Stimulated activated CD8-positive, alpha-beta memory T cell treated with anti-CD3 and anti-CD28 coated beads, Interleukin-4, amount 100 ng/mL, for 48 hours (primary cell): Measurements from ENCODE around the gene AKR7A3.
"Not testable (repeated sequence)": the region's sequence is repeated elsewhere in the genome, so short reads cannot be mapped to it uniquely, and the experiment has no call there.

Experiments
- DNase-seq: peaks from one replicate; pipeline ENCODE4 v3.0.0-alpha.2; 2020

Gene AKR7A3

GRCh38 chr1:19317126-19317910 is 28.7 kb upstream of the AKR7A3 start:
- DNase-seq, result no peak

- no peak for DNase-seq
These were observed 27.0 kb upstream of the AKR7A3 start for GRCh38 chr1:19315378-19316198.

DNA sequence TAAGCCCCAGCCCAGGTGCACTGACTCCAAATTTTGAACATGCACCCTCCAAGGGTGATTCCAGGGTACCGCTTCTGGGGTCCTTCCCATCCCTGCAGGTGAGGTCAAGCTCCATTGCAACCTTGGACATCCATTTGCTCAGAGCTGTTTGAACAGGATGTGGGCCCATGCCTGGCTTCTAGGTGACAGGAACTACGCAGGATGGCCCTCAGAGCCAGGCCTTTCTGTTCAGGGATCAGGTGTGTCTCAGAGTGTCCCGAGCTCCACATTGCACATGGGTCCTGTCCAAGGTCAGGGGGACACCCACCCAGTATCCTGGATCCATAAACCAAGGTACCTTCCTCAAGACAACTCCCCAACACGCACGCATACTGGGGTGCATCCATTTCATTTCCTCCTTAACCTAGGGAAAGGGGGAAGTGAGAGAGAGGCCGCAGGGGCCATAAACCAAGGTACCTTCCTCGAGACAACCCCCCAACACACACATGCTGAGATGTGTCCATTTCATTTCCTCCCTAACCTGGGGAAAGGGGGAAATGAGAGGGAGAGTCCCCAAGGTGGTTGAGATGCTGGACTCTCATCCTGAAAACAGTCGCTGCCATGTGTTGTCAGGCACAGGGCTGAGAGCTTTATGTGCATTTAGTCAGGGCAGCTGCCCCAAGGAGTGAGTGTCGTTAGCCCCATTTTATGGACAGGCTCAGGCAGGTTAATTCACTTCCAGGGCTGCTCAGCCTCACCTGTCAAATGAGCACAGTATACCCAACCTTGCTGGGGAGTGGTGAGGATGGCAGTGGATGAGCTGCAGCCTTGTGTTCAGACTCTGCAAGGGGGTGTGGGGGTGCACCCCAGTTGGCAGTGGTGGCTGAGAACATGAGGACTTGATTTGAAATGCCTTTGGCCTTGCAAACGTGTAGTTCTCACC is 25.7 kb upstream of the AKR7A3 start:
- DNase-seq, result no peak

DNA sequence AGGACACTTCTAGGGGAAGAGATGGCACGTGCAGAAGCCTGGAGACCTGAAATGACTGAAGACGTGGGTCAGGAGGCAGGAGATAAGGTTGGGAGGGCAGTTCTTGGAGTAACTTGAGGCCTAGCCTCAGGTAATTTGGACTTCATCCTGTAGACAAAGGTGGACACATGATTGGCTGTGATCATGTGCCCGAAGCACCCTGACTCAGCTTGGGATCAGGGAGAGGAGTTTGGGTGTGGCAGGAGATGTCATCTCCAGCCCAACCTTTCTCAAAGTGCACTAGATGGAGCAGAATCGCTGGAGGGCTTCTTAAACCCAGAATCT is 25.0 kb upstream of the AKR7A3 start:
- no peak for DNase-seq

GRCh38 chr1:19312782-19313635 is 24.4 kb upstream of the AKR7A3 start:
- DNase-seq, result peak; percentile 62

DNA sequence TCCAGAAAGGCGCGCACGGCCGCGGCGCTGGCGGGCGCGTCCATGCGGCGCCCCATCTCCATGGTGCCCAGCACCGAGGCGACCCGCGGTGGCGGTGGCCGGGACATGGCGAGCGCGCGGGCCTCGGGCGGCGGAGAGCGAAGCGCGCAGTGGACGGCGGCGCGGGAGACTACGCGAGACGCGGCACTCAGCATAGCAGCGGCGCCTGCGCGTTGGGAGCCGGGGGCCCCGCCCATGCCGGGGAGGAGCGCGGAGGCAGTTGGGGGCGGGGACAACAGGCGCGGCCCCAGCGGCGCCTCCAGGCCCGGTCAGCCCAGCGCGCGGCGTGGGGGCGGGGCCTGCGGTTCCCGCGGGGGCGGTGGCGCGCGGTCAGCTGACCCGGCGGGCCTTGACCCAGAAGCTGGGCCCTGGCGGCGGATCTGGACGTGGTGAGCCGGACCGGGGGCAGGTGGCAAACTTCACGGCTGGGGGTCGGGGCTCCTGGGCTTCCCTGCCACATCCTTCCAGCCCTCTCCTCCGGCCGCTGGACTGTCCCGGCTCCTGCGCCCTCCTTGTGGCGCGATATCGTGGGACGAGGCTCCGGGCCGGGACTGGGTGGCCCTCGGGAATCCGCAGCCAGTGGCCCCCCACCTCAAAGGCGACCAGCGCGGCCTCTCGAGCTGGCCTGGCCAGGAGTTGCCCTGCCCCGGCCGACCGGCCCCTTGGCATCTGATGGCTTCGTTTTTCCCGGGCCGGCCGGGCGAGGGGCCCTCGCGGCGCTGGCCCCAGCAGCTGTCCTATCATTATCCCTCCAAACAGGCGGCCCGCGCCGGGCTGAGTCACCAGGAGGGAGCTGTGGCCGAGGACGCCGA is 23.6 kb upstream of the AKR7A3 start, which contains the start of the genes AKR7A2 and SLC66A1:
TSS of gene AKR7A2 (minus strand) at position 214 of the 851 bp plus-strand sequence. CDS start at position 194, 20 bp downstream.
TSS of gene SLC66A1 (plus strand) at position 396 of the 851 bp plus-strand sequence. CDS start 5,352 bp downstream, outside the sequence.
- peak; percentile 93 for DNase-seq

- peak; percentile 37 for DNase-seq
These were observed 22.9 kb upstream of the AKR7A3 start for GRCh38 chr1:19311503-19311930.

- DNase-seq, result no peak
These were observed 22.3 kb upstream of the AKR7A3 start for GRCh38 chr1:19310720-19311502.

DNA sequence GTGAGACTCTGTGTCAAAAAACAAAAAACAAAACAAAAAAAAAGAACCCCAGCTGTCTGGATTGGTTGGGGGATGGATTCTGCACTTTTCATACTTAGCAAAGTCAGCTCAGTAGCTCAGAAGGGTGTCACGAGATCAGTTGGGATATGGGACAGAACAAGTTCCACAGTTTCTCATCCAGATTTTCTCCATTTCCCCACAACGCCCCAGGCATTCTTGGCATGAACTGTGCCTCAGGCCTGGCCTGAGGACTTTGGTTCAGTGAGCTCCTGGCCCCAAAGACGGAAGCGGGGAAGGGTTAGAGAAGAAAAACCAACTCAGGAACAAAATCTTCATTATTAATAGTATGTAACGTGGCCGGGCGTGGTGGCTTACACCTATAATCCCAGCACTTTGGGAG is 21.5 kb upstream of the AKR7A3 start:
- no peak for DNase-seq

DNA sequence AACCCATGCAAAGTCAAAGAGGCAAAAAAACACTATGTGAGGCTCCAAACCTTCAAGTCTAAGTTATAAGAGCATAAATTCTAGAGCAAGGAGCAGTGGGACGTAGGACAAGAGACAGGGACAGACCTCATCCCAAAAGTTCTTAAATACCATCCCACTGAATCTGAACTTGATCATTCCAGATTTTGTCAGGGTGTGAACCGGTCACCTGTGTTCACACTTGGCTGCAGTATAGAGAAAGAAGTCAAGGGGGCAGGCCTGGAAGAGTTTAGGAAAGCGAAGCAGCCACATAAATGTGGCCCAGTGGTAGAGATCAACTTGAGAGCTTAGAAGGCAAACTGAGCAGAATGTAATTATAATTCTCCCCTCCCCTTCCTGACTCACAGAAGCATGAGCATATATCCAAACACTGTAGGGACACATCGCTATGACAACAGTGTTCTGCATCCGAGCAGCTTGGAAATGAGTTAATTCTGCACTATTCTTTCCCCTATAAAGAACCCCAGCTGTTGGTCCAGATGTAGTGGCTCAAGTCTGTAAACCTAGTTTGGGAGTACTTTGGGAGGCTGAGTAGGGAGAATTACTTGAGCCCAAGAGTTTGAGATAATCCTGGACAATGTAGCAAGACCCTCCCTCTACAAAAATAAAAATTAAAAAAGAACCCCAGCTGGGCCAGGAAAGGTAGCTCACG is 20.7 kb upstream of the AKR7A3 start:
- no peak for DNase-seq

DNA sequence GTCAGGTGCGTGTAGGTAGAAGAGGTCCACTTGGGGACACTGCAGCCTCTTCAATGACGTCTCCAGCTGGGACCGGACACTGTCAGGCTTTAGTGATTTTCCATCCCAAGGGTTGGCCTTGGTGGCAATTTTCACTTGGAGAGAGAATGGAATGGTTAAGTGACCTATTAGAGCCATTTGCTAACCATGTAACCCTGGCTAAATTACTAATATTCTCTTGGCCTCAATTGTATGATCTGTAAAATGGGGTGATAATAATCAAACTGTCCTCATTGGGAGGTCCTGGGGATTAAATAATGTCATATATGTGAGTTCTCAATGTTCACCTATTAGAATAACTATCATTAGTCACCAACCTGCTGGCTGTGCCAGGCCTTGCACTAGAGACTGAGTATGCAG is 19.9 kb upstream of the AKR7A3 start:
- no peak for DNase-seq

DNA sequence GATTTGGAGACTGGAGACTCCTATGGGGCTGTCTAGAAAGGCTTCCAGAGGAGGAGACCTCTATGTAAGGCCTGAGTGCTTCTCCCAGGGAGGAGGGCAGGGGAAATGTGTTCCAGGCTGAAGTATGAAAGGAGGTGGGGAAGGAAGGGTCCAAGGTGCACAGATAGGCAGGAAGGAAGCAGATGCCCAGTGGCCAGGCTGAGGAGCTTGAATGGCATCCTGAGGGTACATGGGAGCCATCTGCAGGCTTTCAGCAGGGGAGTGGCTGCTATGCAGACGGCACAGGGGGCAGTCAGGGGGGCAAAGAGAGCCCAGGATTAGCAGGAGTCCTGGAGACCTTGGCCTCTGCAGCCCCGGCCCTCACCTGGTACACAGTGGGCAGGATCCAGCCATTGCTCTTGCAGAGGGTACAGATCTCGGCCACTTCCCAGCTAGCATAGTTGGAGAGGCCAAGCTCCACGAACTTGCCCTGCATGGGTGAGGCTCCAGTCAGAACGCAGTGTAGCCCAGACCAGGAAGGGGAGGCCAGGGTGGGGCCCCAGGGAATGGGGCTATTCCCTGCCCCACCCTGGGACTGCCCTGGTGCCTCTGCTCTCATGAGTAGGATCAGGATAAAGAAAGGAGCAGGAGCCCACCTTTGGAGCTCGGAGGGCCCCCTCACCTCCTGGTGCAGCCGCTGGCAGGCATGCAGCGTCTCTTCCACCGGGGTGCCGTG is 19.4 kb upstream of the AKR7A3 start:
- no peak for DNase-seq

GRCh38 chr1:19306941-19307340 is 18.4 kb upstream of the AKR7A3 start:
- DNase-seq, result no peak

- no peak for DNase-seq
These were observed 17.3 kb upstream of the AKR7A3 start for GRCh38 chr1:19305880-19306279.

DNA sequence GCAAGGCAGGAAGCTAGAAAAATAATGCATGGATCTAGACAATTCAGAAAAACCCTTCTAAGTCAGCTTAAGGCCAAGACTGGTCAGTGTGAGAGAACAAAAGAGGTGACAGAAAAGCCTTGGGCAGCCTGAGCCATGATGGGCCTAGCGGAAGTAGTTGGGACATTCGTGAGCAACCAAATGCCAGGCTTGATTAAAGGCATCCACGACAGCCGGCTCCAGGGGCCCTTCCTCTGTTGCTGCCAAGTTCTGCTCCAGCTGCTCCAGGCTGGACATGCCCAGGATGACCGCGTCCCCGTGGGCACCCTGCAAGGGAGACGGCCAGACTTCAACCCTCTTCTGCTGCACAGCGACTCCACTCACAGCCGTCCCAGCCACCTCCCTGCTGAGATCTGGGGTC is 15.5 kb upstream of the AKR7A3 start:
- not testable (repeated sequence) for DNase-seq

DNA sequence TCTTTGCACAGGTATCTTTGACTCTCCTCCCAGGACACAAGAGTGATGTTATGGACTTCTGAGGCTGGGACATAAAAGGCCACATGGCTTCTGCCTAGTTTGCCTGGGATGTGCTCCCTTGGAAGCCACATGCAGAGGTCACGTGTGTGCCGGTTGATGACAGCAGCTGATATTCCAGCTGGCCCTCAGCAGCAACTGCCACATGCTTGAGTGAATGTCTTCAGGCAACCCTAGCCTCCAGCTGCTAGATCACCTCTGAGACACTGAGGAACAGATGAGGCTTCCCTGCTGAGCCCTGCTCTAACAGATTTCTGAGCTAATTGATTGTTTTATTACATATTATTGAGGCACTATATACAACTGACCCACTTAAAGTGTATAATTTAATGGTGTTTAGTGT is 11.6 kb upstream of the AKR7A3 start:
- DNase-seq, result no peak

DNA sequence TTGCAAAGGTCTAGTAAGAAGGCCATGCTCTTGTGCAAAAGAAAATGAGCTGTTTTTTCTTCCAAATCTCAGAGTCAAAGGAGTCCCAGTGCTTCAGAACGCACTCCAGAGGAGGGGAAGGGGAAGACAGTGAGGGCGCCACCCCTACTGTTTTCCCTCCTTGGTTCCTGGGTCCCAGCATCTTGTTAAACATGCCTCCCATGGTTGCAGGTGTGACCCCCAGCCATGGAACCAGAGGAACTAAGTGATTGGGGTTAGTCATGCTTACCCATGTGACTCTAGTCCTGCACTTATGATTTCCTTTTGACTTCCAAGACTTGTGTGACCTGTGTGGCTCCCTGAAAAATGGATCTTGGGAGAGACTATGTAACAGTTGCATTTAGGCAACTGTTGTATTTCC is 6.1 kb upstream of the AKR7A3 start:
- no peak for DNase-seq

DNA sequence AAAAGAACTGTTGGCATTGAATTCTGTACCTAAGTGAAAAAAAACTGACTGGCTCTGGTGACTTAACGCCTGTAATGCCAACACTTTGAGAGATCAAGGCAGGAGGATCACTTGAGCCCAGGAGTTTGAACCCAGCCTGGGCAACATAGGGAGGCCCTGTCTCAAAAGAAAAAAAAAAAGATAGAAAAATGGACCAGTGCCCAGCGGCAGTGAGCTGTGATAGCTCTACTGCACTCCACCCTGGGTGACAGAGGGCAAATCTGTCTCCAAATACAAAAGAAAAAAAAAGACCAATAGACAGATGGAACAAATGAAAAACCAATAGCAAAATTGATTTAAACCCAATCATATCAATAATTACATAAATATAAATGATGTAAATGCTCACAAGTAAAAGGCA is 674 bp upstream of the AKR7A3 start:
- no peak for DNase-seq
